COR-L47 (cell line): ENCODE data around the gene BACE1.
"Not testable (repeated sequence)": the region's sequence is repeated elsewhere in the genome, so short reads cannot be mapped to it uniquely, and the experiment has no call there.

Experiments used
- DNase-seq: peaks from one replicate; lab custom pipeline; 2025; lab: John Stamatoyannopoulos, UW

The BACE1 gene

DNA sequence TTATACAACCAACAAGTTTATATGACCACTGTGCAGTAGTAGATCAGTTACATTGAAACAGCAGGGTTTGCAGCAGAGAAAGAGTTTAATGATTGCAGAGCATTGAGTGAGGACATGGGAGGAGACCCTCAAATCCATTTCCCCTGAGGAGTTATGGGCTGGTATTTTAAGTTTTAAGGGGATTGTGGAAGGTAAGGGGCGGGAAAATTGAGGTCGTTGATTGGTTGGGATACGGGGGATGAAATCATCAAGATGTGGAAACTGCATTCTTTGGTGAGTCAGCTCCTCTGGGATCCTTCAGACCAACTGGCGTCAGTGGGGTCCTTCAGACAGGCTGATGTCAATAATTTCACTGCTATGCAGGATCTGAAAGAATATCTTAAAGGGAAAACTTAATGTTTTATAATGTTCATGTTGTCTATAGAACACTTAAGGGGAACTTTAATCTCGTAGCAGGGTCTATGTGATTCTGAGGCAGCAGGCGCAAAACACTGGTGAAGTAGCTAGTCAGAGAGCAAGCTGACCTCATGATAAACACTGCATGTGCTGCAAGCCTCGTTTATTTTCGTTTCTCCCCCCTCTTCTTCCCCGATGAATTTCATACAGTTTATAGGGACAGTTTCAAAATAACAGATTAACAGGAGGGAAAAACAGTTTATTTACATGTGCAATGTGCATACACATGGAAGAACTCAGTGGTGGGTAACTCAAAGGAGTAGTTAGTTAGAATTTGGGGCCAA is 42.3 kb downstream of the BACE1 start:
- no peak for DNase-seq

DNA sequence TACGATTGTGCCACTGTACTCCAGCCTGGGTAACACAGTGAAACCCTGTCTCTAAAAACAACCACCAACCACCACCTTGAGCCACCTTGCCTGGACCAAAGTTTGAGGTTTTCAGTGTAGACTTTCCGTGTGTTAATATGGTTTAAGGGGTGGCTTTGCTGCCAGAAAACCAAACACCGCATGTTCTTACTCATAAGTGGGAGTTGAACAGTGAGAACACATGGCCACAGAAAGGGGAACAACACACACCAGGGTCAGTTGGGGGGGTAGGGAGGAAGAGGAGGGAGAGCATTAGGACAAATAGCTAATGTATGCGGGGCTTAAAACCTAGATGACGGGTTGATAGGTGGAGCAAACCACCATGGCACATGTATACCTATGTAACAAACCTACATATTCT is 43.9 kb downstream of the BACE1 start:
- DNase-seq: not testable (repeated sequence)

DNA sequence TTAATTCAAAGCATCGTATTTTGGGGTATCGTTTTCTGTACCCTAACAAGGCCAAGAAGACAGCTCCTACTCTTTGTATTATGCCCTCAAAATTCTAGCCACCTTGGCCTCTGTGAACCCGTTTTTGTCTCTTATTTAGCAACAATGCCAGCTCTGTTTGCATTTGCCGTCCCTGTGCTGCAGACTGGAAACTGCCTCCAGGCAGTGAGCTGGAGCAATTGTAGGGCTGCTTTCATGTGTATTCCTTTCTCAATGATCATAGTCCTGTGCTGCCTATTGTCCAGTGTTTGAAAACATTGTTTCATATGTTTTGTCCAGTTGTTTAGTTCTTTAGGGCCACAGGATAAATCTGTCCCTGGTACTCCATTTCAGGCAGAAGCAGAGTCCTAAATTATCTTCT is 44.8 kb downstream of the BACE1 start:
- no peak for DNase-seq

DNA sequence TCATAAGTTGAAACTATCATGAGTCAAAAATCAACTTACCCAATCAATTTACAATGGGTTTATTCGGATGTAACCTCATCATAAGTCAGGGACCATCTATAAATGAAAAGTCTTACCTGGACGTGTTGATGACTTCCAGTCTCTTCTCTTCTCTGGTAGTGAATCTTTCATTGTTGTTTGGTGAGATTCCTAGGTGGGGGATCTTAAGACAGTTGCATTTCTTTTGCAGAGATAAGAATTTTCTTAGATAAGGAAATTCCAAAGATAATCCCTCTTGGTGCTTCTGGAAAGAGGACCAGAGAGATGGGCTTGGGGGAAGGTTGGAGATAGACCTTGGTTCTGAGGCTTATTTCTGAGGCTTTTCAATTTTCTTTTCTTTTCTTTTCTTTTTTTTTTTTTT is 46.2 kb downstream of the BACE1 start:
- DNase-seq: no peak

DNA sequence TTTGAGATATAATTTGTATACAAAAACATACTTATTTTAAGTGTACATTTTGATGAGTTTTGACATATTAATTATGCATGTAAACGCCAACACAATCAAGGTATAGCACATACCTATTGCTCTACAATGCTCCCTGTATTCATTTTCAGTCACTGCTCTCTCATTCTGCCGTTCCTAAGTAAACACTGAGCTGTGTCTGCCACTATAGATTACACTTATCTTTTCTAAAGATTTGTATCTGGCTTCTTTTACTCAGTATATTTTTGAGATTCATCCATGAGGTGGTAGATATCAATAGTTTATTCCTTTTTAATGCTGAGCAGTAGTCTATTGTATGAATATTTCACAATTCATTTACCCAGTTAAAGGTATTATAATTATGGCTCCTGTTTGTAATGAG is 50.3 kb downstream of the BACE1 start:
- DNase-seq: no peak

- not testable (repeated sequence) for DNase-seq
Measured at GRCh38 chr11:117264624-117265323, 51.3 kb downstream of the BACE1 start.

DNA sequence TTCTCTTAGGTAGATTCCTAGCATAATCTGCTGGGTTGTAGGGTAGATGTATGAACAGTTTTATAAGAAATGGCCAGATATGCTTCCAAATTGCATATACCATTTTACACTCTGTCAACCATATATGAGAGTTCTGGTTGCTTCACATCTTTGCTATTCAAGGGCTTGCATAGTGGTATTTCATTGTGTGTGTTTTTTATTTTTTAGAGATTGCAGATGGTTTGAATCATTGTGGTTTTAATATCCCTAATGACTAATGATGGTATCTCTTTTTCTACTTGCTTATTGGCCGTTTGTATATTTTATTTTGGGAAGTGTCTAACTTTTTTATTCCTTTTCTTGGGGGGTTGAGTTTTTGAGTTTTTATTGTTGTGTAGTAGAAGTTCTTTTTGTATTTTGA is 56.6 kb downstream of the BACE1 start:
- no peak for DNase-seq

DNA sequence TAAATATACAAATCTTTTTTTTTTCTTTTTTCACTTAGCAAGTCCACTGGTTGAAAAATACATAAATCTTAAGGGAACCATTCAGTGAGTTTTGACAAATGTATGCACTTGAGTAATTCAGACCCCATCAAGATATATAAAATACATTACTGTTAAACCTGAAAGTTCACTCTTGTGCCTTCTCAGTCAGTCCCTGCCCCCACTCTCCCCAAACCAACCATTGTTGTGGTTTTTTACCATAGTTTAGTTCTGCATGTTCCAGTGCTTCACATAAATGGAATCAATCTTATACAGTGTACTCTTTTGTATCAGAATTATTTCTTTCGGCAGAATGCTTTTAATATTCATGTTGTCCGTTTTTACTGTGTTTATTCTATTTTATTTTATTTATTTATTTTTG is 57.5 kb downstream of the BACE1 start:
- DNase-seq: no peak

GRCh38 chr11:117256573-117256972 is 59.5 kb downstream of the BACE1 start:
- DNase-seq: no peak

- DNase-seq: no peak
Measured at GRCh38 chr11:117255966-117256365, 60.1 kb downstream of the BACE1 start.

DNA sequence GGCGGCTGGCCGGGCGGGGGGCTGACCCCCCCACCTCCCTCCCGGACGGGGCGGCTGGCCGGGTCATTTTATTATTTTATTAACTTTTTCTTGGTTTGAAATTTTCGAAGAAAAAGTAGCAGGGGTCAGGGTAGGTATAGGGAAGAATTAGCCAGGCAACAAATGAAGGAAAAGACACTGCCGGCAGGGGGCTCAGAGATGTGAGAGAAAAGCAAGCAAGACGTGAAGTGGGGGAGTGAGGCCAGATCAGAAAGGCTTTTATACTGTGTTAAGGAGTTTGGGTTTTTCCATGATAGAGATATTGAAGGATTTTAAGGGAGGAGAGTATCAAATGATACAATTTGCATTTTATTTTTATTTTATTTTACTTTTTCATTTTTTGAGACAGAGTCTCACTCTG is 64.5 kb downstream of the BACE1 start:
- DNase-seq: no peak

DNA sequence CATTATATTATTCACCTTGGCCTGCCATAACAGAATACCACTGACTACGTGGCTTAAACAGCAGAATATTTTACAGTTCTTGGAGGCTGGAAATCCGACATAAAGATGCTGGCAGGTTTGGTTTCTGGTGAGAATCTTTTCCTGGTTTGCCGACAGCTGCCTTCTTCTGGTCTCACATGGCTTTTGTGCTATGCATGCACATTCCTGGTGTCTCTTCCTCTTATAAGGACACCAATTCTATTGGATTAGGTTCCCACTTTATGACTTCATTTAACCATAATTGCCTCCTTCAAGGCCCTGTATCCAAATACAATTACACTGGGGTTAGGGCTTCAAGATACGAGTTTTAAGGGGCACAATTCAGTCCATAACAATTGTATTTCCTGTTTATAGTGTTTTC is 66.5 kb downstream of the BACE1 start:
- no peak for DNase-seq

- DNase-seq: no peak
Measured at GRCh38 chr11:117248341-117248740, 67.7 kb downstream of the BACE1 start.

DNA sequence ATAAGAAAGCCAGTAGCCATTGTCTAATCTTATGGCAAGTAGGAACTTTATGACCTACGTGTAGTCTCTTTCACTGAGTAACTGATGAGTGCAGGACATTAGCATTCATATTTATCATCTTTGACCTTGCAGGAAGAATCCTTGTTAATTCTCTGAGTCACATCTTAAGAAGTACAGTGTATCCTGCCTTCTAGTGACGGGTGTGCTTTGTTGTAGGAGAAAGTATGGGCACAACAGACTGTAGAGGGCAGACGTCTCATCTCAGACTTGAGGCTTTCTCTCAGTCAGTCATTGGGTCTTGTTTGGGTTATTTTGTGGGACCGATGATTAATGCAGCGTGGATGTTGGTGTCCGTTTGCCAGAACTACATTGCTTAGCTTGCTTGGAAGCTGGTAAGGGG is 76.8 kb downstream of the BACE1 start:
- no peak for DNase-seq

- no peak for DNase-seq
Measured at GRCh38 chr11:117238221-117238620, 77.8 kb downstream of the BACE1 start.
